Hematopoietic multipotent progenitor cell treated with erythropoietin and hydrocortisone succinate and interleukin-3 and kit ligand, for 15 days (in vitro differentiated cells): ENCODE data around the gene NPC1.

Experiments used
- DNase-seq: peaks from one replicate; pipeline ENCODE4 v3.0.0-alpha.2; 2015; ENCODE audit warnings: low spot score

NPC1 gene

GRCh38 chr18:23548275-23548674 lies 38.0 kb downstream of the NPC1 start:
- DNase-seq, result no peak

DNA sequence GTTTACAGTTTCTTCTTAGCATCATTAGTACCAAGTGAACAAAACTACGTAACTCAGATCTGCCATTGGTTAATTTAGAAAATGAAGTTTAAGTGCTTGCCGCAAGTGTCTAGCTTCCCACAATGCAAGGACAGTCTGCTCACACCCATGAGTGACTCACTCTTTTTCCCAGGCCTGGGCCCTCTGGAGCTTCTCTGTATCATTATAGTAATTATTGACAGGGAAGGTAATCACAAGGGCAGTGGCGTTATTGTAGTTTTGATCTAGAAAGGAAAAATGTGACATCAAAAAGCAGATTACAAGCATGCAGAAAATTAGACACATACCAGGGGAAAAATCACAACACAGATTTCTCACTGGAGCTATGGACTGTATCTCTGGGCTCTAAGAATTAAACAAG lies 38.5 kb downstream of the NPC1 start:
- DNase-seq, result no peak

DNA sequence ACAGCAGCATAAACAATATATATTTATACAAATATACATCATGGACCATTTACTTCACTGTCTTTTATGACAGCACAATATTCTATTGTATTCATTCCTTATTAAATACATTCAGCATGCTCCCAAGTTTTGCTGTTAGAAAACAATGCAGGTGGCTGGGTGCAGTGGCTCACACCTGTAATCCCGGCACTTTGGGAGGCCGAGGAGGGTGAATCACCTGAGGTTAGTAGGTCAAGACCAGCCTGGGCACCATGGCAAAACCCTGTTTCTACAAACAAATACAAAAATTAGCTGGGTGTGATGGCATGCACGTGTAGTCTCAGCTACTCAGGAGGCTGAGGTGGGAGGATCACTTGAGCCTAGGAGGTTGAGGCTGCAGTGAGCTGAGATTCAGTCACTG lies 39.0 kb downstream of the NPC1 start:
- DNase-seq, result no peak

GRCh38 chr18:23545247-23545789 lies 41.0 kb downstream of the NPC1 start:
- no peak for DNase-seq

- DNase-seq, result no peak
These were observed 43.8 kb downstream of the NPC1 start for GRCh38 chr18:23542461-23542860.

- DNase-seq, result no peak
These were observed 44.8 kb downstream of the NPC1 start for GRCh38 chr18:23541349-23542093.

GRCh38 chr18:23540867-23541266 lies 45.4 kb downstream of the NPC1 start:
- DNase-seq, result no peak

DNA sequence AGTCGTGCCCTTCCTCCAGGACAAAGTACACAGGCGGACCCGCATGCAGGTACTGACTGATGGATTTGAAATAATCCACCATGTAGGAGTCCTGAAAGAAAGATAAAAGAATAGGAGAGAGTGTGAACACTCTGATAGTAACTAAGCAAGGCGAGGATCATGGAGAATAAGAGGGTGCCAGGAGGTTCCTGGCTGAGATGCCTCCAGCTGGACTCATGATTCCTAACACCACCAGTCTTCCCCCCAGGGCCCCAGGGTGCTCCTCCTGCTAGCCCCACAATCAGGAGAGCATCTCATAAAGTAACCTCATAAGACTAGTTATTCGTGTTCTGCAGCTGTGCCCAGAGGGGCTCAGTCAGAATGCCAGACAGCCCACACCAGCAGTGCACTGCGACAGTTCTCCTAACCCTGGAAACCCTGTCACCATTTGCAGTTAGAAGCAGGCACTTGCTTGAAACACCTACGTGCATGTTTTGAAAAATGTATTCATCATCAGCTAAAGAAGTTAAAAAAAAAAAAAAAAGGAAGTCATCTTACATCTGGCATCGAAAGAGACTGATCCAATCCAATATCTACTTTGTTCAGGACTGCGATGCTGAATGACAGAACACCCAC lies 46.3 kb downstream of the NPC1 start:
- DNase-seq, result no peak

GRCh38 chr18:23539296-23539695 lies 47.0 kb downstream of the NPC1 start:
- no peak for DNase-seq

DNA sequence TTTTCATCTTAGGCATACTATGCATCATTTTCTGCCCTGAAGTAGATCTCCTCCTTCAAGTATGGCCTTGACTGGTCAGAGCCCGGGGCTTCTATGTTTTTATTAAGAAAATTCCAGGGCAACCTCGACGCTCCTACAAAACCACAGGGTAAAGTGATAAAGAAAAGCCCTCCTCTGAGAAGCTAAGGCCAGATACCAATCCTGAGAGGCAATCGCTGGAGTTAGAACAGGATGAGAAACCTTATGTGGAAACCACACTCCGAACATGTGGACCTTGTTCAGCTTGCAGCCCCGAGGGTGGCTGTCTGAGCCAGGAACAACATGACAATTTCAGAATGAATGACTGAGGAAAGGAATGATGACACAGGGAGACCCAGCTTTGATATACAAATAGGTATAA lies 47.4 kb downstream of the NPC1 start:
- no peak for DNase-seq

GRCh38 chr18:23538001-23538400 lies 48.3 kb downstream of the NPC1 start:
- DNase-seq, result no peak

GRCh38 chr18:23537274-23537673 lies 49.0 kb downstream of the NPC1 start:
- DNase-seq, result no peak

GRCh38 chr18:23536204-23536603 lies 50.1 kb downstream of the NPC1 start:
- no peak for DNase-seq

DNA sequence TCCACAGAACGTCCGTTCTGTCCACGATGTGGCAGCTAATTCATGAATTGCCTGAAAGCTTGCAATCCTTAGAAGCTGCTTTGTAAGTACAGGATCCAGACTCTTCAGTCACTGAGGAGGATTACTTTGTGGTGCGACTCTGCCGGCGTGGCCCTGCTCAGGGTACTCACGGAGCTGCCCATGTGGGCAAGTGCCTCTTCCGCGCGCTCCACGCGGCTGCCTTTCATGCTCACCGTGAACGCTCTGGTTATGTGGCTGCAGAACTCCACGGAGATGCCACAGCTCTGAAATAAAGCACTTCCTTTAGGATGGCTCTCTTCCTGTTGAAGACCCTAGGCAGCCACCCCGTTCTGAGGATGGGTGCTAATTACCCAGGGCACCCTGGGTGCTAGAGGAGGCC lies 52.0 kb downstream of the NPC1 start:
- no peak for DNase-seq

DNA sequence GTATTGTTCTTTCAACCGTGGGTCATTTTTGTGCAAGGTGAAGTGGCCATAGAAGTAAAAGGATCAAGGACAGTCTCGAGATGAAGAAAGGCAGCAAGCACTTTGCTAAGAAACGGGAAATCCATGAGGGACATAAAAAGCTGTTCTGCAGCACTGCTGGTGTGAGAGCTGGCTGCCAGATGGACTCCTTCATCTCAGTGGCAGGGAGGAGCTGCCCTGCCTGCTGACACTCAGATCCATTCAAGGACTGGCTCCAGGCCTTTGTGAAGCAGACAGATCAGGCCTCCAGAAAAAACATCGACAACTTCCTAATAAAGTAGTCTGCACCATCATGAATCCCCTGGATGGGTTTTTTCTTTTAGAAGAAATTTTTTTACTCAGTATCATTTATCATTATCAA lies 53.5 kb downstream of the NPC1 start:
- DNase-seq, result no peak

DNA sequence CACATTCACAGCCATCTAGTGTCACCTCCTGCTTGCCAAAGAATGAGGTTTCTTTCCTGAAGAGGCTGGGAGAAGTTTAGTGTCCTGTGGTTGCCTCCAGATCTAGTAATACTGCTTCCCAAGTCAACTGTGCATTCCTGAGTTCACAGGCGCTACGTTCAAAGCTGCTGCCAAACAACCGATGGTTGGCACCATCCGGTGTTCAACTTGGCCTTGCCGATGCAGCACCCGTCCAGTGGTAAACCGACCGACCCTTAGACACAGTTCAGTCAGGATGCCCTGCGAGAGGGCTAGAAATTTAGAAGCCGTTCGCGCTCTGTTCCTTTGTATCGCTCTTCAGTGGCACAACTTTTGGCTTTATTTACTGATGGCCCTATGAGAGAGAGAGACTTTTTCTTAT lies 54.4 kb downstream of the NPC1 start:
- DNase-seq, result no peak

DNA sequence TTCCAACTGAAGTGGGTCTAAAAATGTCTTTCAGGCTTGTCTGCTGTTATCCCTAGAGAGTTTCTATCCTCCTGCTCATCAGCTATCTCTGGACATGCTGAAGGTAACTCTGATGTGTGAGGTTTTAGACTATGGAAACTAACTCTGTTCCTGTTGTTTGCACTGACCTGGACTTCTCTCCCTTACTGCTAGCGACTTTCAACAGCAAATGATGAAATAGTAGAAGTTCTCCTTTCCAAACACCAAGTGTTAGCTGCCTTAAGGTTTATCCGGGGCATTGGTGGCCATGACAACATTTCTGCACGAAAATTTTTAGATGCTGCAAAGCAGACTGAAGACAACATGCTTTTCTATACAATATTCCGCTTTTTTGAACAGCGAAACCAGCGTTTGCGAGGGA lies 56.1 kb downstream of the NPC1 start:
- DNase-seq, result no peak

- no peak for DNase-seq
These were observed 56.7 kb downstream of the NPC1 start for GRCh38 chr18:23529604-23530003.

DNA sequence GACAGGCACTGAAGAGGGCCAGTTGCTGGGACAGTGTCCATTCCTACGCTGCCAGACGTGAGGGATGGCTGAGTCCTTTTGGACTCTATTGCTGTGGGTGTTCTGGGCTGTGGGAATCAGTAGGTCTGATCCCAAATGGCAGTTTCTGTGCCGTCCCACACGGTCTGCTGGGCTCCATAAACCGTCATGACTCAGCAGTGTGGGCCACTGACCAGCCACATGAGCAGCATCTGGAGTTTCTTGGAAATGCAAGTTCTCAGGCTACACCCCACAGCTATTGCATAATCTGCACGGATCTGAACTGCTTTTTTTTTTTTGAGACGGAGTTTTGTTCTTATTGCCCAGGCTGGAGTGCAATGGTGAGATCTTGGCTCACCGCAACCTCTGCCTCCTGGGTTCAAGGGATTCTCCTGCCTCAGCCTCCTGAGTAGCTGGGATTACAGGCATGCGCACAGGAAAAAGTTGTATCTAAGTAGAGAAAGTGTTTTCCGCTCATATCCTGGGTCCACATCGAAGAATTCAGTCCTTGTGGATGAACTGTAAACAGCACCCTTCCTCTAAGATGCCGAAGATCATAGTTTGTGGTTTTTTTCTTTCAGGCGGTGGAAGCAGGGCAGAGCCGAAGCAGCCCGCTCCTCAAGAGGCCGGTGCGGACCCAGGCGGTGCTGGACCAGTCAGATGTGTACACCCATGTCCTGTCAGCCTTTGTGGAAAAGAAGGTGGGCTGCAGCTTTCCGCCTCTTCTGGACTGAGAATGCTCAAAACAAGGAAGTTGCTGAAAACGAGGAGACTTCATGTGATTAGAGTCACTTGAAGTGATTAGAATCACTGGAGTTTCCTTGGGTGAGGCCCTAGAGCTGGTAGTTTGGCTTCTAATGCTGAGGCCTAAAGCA lies 57.5 kb downstream of the NPC1 start:
- DNase-seq, result no peak

DNA sequence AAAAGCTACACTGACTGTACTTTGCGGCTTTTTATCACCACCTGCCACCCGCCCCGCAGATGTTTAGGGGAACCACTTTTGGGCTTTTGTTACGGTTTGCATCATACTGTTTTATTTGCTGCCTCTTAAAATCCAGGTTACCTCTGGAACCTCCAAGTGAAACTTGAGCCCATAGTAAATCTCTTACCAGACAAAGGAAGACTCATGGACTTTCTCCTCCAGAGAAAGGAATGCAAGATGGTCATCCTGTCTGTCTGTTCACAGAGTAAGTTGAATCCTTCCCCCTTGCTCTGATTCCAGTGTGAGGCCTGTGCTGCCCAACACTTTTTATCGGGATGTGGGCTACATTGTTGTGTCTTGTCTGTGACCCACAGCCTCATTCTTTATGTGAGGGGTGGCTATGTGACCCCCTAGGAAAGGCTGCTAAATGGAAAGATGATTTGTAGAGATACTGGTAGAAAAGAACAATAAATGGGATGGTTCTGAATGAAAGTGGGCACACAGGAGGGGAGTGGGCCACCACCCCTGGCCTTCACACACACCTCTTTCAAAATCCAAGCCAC lies 59.7 kb downstream of the NPC1 start:
- DNase-seq, result no peak

DNA sequence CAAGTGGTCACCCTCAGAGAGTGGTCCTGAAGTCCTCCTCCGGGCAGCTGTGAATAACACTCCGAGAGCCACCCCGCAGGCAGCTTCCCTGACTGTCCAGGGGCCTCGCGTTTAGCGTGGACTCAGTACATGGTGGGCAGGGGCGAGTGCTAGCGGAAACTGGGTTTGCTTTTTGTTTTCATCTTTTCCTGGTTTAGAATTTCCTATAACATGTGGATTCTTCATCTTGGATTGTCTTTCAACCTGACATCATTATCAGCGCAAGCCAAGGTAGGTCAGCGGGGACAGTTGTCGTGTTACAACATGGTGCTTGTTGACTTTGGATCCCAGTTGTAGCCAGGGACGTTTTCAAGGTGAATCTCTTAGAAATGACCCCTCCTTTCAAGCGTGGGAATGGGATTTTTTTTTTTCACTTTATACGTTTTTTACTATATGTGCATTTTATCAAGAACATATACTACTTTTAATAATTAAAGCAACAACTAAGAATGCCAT lies 62.0 kb downstream of the NPC1 start:
- DNase-seq, result no peak
